BLaER1 treated with 17β-estradiol and CSF1 and Interleukin-3, amounts not matched to agents 10 nM and 100 nM (cell line): Measurements from ENCODE around the gene SSX2IP.

Experiments used
- H3K27ac ChIP-seq, 11 experiments: shearing (Covaris generic); formaldehyde crosslinking; 2 replicates each; pipeline ENCODE4 v1.8.1; 2022
- H3K27me3 ChIP-seq, 11 experiments: shearing (Covaris generic); formaldehyde crosslinking; 2 replicates each; pipeline ENCODE4 v1.8.1; 2022
- H3K36me3 ChIP-seq, 11 experiments: shearing (Covaris generic); formaldehyde crosslinking; 2 replicates each; pipeline ENCODE4 v1.8.1; 2022
- H3K4me1 ChIP-seq, 10 experiments: shearing (Covaris generic); formaldehyde crosslinking; 2 replicates each; pipeline ENCODE4 v1.8.1; 2022
- H3K4me2 ChIP-seq, 11 experiments: shearing (Covaris generic); formaldehyde crosslinking; 2 replicates each; pipeline ENCODE4 v1.8.1; 2022
- H3K4me3 ChIP-seq, 10 experiments: shearing (Covaris generic); formaldehyde crosslinking; 2 replicates each; pipeline ENCODE4 v1.8.1; 2022
- H3K9ac ChIP-seq, 11 experiments: shearing (Covaris generic); formaldehyde crosslinking; 2 replicates each; pipeline ENCODE4 v1.8.1; 2022
- H3K9me3 ChIP-seq, 11 experiments: shearing (Covaris generic); formaldehyde crosslinking; replicated peaks in 1 of 11; 2 replicates each; pipeline ENCODE4 v1.8.1; 2022
- H4K20me1 ChIP-seq, 11 experiments: shearing (Covaris generic); formaldehyde crosslinking; 2 replicates each; pipeline ENCODE4 v1.8.1; 2022
- Cebpa-rat ChIP-seq, 11 experiments: shearing (Covaris generic); IDR thresholded peaks; 2 replicates each; pipeline ENCODE4 v1.8.1; 2022

The SSX2IP gene

GRCh38 chr1:84712276-84712874, 22.1 kb upstream of the SSX2IP start:
- H4K20me1 ChIP-seq: no peaks in the 10 kb centered on the region
- H3K4me2 ChIP-seq: no peak overlapping the region
- H3K27me3 ChIP-seq: no peaks in the 10 kb centered on the region

DNA sequence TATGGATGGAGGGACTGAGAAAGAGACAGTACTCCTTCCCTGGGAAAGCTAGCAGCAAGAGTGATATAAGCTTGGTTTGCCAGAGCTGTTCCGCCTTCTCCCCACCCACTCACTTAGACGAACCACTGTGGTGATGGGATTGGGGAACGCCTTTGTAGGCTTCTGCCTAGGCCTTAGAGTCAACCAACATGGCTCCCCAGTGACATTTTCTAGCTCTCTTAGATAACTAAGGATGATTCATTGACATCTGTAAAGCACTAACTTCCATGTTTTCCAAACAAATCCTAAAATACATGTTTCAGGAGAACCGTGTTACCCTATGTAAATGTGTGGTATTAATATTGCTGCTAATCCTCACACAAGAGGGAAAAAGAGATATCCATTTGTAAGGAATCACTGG, 21.6 kb upstream of the SSX2IP start:
- no peaks in the 10 kb centered on the region for H3K27me3 ChIP-seq
- H3K27ac ChIP-seq: no peak overlapping the region
- H3K4me3 ChIP-seq: no peak overlapping the region
- no peak overlapping the region for H3K4me2 ChIP-seq
- no peaks in the 10 kb centered on the region for H3K4me1 ChIP-seq
- TF ChIP-seq Cebpa-rat (IDR thresholded peaks at IDR 0.05): no peak
- H3K36me3 ChIP-seq: no peaks in the 10 kb centered on the region
- no peaks in the 10 kb centered on the region for H4K20me1 ChIP-seq
- H3K9ac ChIP-seq: no peak overlapping the region
- H3K9me3 ChIP-seq: no peaks in the 10 kb centered on the region

More at GRCh38 chr1:84712276-84712874, 22.1 kb upstream of the SSX2IP start:
- TF ChIP-seq Cebpa-rat (IDR thresholded peaks at IDR 0.05): no peak
- Histone ChIP-seq H3K4me1 (no peaks in the 10 kb centered on the region), H3K9me3 (no peaks in the 10 kb centered on the region), H3K36me3 (no peaks in the 10 kb centered on the region), H3K27ac (no peak overlapping the region), H3K4me3 (no peak overlapping the region), H3K9ac (no peak overlapping the region)

- H3K27ac ChIP-seq: no peak overlapping the region
Measured at GRCh38 chr1:84711121-84711520, 20.9 kb upstream of the SSX2IP start.

GRCh38 chr1:84709131-84709530, 18.9 kb upstream of the SSX2IP start:
- Histone ChIP-seq H3K4me2 (no peak overlapping the region), H3K4me3 (no peak overlapping the region), H4K20me1 (no peaks in the 10 kb centered on the region), H3K4me1 (no peaks in the 10 kb centered on the region), H3K36me3 (no peaks in the 10 kb centered on the region), H3K9ac (no peak overlapping the region), H3K9me3 (no peaks in the 10 kb centered on the region), H3K27ac (no peak overlapping the region), H3K27me3 (no peaks in the 10 kb centered on the region)
- no peak for TF ChIP-seq Cebpa-rat (IDR thresholded peaks at IDR 0.05)

More at GRCh38 chr1:84711121-84711520, 20.9 kb upstream of the SSX2IP start:
- no peaks in the 10 kb centered on the region for H3K36me3 ChIP-seq
- no peaks in the 10 kb centered on the region for H3K27me3 ChIP-seq
- no peak overlapping the region for H3K4me2 ChIP-seq
- no peak overlapping the region for H3K4me3 ChIP-seq
- H3K4me1 ChIP-seq: no peaks in the 10 kb centered on the region
- no peaks in the 10 kb centered on the region for H3K9me3 ChIP-seq
- no peaks in the 10 kb centered on the region for H4K20me1 ChIP-seq
- H3K9ac ChIP-seq: no peak overlapping the region
- no peak for TF ChIP-seq Cebpa-rat (IDR thresholded peaks at IDR 0.05)

- H3K9me3 ChIP-seq: no peaks in the 10 kb centered on the region
Measured at GRCh38 chr1:84708031-84708430, 17.8 kb upstream of the SSX2IP start.

GRCh38 chr1:84705513-84705912, 15.3 kb upstream of the SSX2IP start:
- Histone ChIP-seq H3K4me3 (no peak overlapping the region), H3K27ac (no peak overlapping the region), H3K4me2 (no peak overlapping the region), H3K36me3 (no peaks in the 10 kb centered on the region), H3K9ac (no peak overlapping the region), H3K9me3 (no peaks in the 10 kb centered on the region), H3K27me3 (no peaks in the 10 kb centered on the region), H3K4me1 (peaks cover 0 to 8% (median 0%) of the 10 kb centered on the region in 10 experiments; a peak in 2 of 20 replicates), H4K20me1 (no peaks in the 10 kb centered on the region)
- TF ChIP-seq Cebpa-rat (IDR thresholded peaks at IDR 0.05): no peak

More at GRCh38 chr1:84708031-84708430, 17.8 kb upstream of the SSX2IP start:
- Histone ChIP-seq H3K4me2 (no peak overlapping the region), H3K4me3 (no peak overlapping the region), H3K27me3 (no peaks in the 10 kb centered on the region), H3K36me3 (no peaks in the 10 kb centered on the region), H3K27ac (no peak overlapping the region), H3K9ac (no peak overlapping the region), H3K4me1 (peaks cover 0 to 7% (median 0%) of the 10 kb centered on the region in 10 experiments; a peak in 2 of 20 replicates), H4K20me1 (no peaks in the 10 kb centered on the region)
- no peak for TF ChIP-seq Cebpa-rat (IDR thresholded peaks at IDR 0.05)

- H3K27me3 ChIP-seq: no peaks in the 10 kb centered on the region
- H3K4me1 ChIP-seq: peaks cover 0 to 14% (median 0%) of the 10 kb centered on the region in 10 experiments; a peak in 5 of 20 replicates
- H3K9ac ChIP-seq: no peak overlapping the region
- no peak for TF ChIP-seq Cebpa-rat (IDR thresholded peaks at IDR 0.05)
- no peak overlapping the region for H3K27ac ChIP-seq
- H3K9me3 ChIP-seq: no peaks in the 10 kb centered on the region
- H4K20me1 ChIP-seq: no peaks in the 10 kb centered on the region
- no peak overlapping the region for H3K4me3 ChIP-seq
- no peak overlapping the region for H3K4me2 ChIP-seq
- no peaks in the 10 kb centered on the region for H3K36me3 ChIP-seq
Measured at GRCh38 chr1:84704872-84705417, 14.7 kb upstream of the SSX2IP start.

DNA sequence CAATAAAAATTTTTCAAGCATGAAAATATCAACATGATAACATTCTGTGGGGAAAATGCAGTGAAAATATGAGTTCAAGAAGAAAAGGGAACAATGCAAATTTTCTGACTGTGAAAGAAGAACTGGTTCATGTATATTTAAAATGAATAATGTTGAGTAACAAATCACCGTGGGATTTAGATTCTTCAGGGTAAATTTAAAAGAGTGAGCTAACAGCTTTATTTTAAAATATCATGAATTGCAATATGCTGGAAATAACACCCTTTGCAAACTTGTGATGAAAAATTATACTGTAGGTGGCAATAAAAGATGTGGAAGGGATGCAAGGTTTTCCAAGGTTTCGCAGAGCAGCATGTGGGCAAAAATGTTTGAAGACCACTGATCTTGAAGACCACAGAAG, 13.2 kb upstream of the SSX2IP start:
- Histone ChIP-seq H3K4me1 (peaks cover 0 to 20% (median 0%) of the 10 kb centered on the region in 10 experiments; a peak in 5 of 20 replicates), H3K9me3 (no peaks in the 10 kb centered on the region), H3K4me2 (no peak overlapping the region), H3K9ac (no peak overlapping the region), H3K36me3 (no peaks in the 10 kb centered on the region), H4K20me1 (no peaks in the 10 kb centered on the region), H3K27ac (no peak overlapping the region), H3K27me3 (no peaks in the 10 kb centered on the region), H3K4me3 (no peak overlapping the region)
- TF ChIP-seq Cebpa-rat (IDR thresholded peaks at IDR 0.05): no peak

DNA sequence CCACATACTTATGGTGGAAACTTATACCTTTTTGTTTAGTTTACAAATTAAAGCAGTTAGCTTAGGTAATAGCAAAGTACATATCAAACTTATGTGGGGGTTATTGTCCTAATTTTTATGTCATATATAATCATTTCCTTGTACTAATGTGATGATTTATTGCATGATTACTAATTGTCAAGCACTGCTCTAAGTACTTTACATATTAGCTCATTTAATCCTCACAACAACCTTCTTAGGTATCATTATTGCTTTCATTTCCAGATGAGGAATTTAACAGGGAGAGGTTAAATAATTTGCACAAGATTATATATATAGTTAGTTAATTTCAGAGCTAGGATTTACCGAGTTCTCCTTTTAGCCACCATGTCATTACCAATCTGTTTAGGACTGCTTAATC, 11.9 kb upstream of the SSX2IP start:
- no peaks in the 10 kb centered on the region for H3K9me3 ChIP-seq
- TF ChIP-seq Cebpa-rat (IDR thresholded peaks at IDR 0.05): no peak
- H4K20me1 ChIP-seq: no peaks in the 10 kb centered on the region
- H3K27me3 ChIP-seq: no peaks in the 10 kb centered on the region
- no peak overlapping the region for H3K4me3 ChIP-seq
- H3K4me1 ChIP-seq: peaks cover 0 to 20% (median 0%) of the 10 kb centered on the region in 10 experiments; a peak in 5 of 20 replicates
- no peak overlapping the region for H3K4me2 ChIP-seq
- no peaks in the 10 kb centered on the region for H3K36me3 ChIP-seq
- H3K27ac ChIP-seq: no peak overlapping the region
- no peak overlapping the region for H3K9ac ChIP-seq

GRCh38 chr1:84701376-84701775, 11.1 kb upstream of the SSX2IP start:
- no peak overlapping the region for H3K4me2 ChIP-seq

More at GRCh38 chr1:84701376-84701775, 11.1 kb upstream of the SSX2IP start:
- no peak for TF ChIP-seq Cebpa-rat (IDR thresholded peaks at IDR 0.05)
- Histone ChIP-seq H3K4me1 (peaks cover 0 to 20% (median 0%) of the 10 kb centered on the region in 10 experiments; a peak in 5 of 20 replicates), H4K20me1 (no peaks in the 10 kb centered on the region), H3K4me3 (no peak overlapping the region), H3K27me3 (no peaks in the 10 kb centered on the region), H3K9ac (no peak overlapping the region), H3K9me3 (no peaks in the 10 kb centered on the region), H3K36me3 (no peaks in the 10 kb centered on the region), H3K27ac (no peak overlapping the region)
